OCI-LY1 (cell line): ENCODE data around the gene GTPBP1.

Source experiments
- H2AFZ ChIP-seq: fragments of 200-600 bp; sonication (generic), shearing (Covaris generic); 2 replicates; pipeline ENCODE4 v1.6.0; 2014; ENCODE audit warnings: antibody characterized with exemption, mild to moderate bottlenecking, low read length
- H3F3A ChIP-seq: fragments of 200-600 bp; sonication (generic), shearing (Covaris generic); 2 replicates; pipeline ENCODE4 v1.6.0; 2014; ENCODE audit warnings: mild to moderate bottlenecking, antibody characterized with exemption, low read length, moderate library complexity; ENCODE audit not compliant: insufficient read depth
- H3K27ac ChIP-seq: fragments of 200-600 bp; sonication (generic); 2 replicates; pipeline ENCODE4 v1.5.1; 2014; ENCODE audit warnings: low read length, mixed run types, mild to moderate bottlenecking, low read depth; ENCODE audit not compliant: poor library complexity, severe bottlenecking
- H3K27me3 ChIP-seq: fragments of 200-600 bp; sonication (generic); 2 replicates; pipeline ENCODE4 v1.6.0; 2014; ENCODE audit warnings: antibody characterized with exemption, mild to moderate bottlenecking, low read length, moderate library complexity; ENCODE audit not compliant: insufficient read depth
- H3K36me3 ChIP-seq: fragments of 200-600 bp; sonication (generic); 2 replicates; pipeline ENCODE4 v1.6.1; 2014; ENCODE audit warnings: mild to moderate bottlenecking, antibody characterized with exemption, low read length, moderate library complexity, mixed read lengths; ENCODE audit not compliant: insufficient read depth
- H3K4me1 ChIP-seq: fragments of 200-600 bp; sonication (generic); 2 replicates; pipeline ENCODE4 v1.5.1; 2014; ENCODE audit warnings: mild to moderate bottlenecking, low read length, moderate library complexity; ENCODE audit not compliant: insufficient read depth, severe bottlenecking
- H3K4me2 ChIP-seq: fragments of 200-600 bp; sonication (generic), shearing (Covaris generic); 2 replicates; pipeline ENCODE4 v1.6.1; 2014; ENCODE audit warnings: low read length
- H3K4me3 ChIP-seq: fragments of 200-600 bp; sonication (generic); 2 replicates; pipeline ENCODE4 v1.5.1; 2014; ENCODE audit warnings: low read length, low read depth, mild to moderate bottlenecking, mixed read lengths; ENCODE audit not compliant: poor library complexity, severe bottlenecking
- H3K79me2 ChIP-seq: fragments of 200-600 bp; shearing (Covaris generic); 2 replicates; pipeline ENCODE4 v1.6.1; 2016; ENCODE audit warnings: mixed run types, low read length, mixed read lengths; ENCODE audit not compliant: insufficient read depth
- H3K9ac ChIP-seq: fragments of 200-600 bp; sonication (generic), shearing (Covaris generic); 2 replicates; pipeline ENCODE4 v1.6.1; 2014; ENCODE audit warnings: mild to moderate bottlenecking, low read length, mixed read lengths
- H3K9me2 ChIP-seq: fragments of 200-600 bp; sonication (generic), shearing (Covaris generic); 2 replicates; pipeline ENCODE4 v1.6.1; 2014; ENCODE audit warnings: low read depth, mild to moderate bottlenecking, low read length, mixed read lengths
- H3K9me3 ChIP-seq: fragments of 200-600 bp; shearing (Covaris generic); 2 replicates; pipeline ENCODE4 v1.6.1; 2014; ENCODE audit warnings: low read length, mixed read lengths
- H4K20me1 ChIP-seq: fragments of 200-600 bp; sonication (generic), shearing (Covaris generic); 2 replicates; pipeline ENCODE4 v1.6.0; 2016; ENCODE audit warnings: mild to moderate bottlenecking, low read length; ENCODE audit not compliant: insufficient read depth
- EZH2 ChIP-seq: fragments of 200-600 bp; sonication (generic), shearing (Covaris generic); IDR thresholded peaks from 2 replicates; pipeline ENCODE4 v1.8.0; 2017; ENCODE audit warnings: borderline replicate concordance, mixed run types, mild to moderate bottlenecking, antibody characterized with exemption, low read length, moderate library complexity, mixed read lengths
- TF ChIP-seq, protein P1 (sequence below): fragments of 200-600 bp; sonication (generic), shearing (Covaris generic); IDR thresholded peaks from 2 replicates; pipeline ENCODE4 v1.5.1; 2017; ENCODE audit warnings: mild to moderate bottlenecking, antibody characterized with exemption, low read length, moderate library complexity, mixed read lengths

The GTPBP1 gene

DNA sequence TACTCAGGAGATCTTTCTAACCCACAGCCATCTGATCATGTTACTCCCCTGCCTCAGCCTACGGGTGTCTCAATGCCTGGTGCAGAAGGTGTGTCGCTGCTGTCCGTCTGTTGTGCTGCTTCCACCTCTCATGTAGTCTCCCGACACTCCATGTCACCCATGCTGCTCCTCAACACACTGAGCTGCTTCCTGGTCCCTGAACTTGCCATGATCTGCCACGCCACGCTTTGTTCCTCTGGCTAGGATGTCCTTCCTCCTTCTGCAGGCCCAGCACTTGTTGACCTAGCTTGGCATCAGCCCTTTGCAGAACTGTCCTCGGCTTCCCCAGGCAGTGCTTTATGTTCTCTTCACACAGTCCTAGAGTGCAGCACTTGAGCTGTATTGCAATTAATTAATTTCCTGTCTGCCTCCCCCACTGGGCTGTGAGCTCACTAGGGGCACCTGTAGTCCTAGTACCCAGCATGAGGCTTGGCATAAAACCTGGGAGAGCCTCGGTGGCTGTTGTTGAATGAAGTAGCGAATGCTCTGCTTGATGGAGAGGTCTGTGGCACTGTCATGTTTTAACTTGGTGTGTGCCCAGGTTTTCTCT lies 9.5 kb downstream of the GTPBP1 start:
- H3K36me3 ChIP-seq = peaks cover 62% of the 10 kb centered on the region; the same call in 1 of the 2 replicates
- H3K4me3 ChIP-seq = no peak overlapping the region
- H2AFZ ChIP-seq = no peak overlapping the region
- H3K79me2 ChIP-seq = peaks cover 37% of the 10 kb centered on the region
- H4K20me1 ChIP-seq = 0 out of 2 replicates have a peak, but pooled peaks cover 2% of the 10 kb centered on the region
- no peak for TF ChIP-seq EZH2
- TF ChIP-seq, protein P1, sequence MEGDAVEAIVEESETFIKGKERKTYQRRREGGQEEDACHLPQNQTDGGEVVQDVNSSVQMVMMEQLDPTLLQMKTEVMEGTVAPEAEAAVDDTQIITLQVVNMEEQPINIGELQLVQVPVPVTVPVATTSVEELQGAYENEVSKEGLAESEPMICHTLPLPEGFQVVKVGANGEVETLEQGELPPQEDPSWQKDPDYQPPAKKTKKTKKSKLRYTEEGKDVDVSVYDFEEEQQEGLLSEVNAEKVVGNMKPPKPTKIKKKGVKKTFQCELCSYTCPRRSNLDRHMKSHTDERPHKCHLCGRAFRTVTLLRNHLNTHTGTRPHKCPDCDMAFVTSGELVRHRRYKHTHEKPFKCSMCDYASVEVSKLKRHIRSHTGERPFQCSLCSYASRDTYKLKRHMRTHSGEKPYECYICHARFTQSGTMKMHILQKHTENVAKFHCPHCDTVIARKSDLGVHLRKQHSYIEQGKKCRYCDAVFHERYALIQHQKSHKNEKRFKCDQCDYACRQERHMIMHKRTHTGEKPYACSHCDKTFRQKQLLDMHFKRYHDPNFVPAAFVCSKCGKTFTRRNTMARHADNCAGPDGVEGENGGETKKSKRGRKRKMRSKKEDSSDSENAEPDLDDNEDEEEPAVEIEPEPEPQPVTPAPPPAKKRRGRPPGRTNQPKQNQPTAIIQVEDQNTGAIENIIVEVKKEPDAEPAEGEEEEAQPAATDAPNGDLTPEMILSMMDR = no peak
- no peak overlapping the region for H3K9ac ChIP-seq
- no peak overlapping the region for H3K27ac ChIP-seq
- no peaks in the 10 kb centered on the region for H3K27me3 ChIP-seq
- H3K4me1 ChIP-seq = no peaks in the 10 kb centered on the region
- H3K4me2 ChIP-seq = no peak overlapping the region
- no peaks in the 10 kb centered on the region for H3F3A ChIP-seq
- no peaks in the 10 kb centered on the region for H3K9me2 ChIP-seq
- H3K9me3 ChIP-seq = no peaks in the 10 kb centered on the region

DNA sequence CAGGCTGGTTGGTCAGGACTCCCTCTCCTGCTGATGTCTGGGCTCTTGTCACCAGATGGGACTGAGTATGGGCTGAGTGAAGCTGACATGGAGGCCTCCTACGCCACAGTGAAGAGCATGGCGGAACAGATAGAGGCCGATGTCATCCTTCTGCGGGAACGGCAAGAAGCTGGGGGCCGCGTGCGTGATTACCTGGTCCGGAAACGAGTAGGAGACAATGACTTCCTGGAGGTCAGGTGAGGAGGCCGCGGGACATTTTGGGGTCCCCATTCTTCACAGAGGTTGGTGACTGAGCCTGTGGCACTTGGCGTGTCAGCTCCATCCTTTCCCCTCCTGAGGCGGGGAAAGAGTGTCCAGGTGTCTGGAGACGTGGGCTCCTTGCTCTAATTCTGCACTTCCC lies 10.1 kb downstream of the GTPBP1 start:
- Histone ChIP-seq H4K20me1 (no peaks in the 10 kb centered on the region), H3K27me3 (no peaks in the 10 kb centered on the region), H3K36me3 (peaks cover 61% of the 10 kb centered on the region; the same call in 1 of the 2 replicates), H3K4me2 (no peak overlapping the region), H3K9me2 (no peaks in the 10 kb centered on the region), H3K9ac (no peak overlapping the region), H3K27ac (no peak overlapping the region), H3F3A (no peaks in the 10 kb centered on the region), H3K9me3 (no peaks in the 10 kb centered on the region), H3K4me3 (no peak overlapping the region), H3K79me2 (peaks cover 31% of the 10 kb centered on the region), H2AFZ (no peak overlapping the region), H3K4me1 (no peaks in the 10 kb centered on the region)
- no peak for TF ChIP-seq EZH2
- TF ChIP-seq, protein P1 = no peak

DNA sequence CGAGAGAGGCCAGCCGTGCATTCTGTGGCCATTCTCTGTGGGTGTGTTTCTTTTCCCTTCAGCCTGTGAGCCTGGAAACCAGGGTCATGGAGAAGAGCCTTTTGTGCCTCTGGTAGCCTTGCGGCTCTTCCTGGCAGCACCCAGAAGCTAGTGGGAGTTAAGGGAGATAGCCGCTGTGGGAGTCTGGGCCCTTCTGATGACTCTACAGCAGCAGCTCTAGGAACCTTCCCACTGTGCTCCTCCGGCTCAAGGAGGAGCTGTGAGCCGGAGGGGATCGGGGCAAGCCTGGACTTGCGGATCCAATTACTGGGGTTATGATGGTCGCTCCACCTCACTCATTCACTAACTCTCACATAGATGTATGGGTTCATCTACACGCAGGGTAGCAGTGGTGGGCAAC lies 10.5 kb downstream of the GTPBP1 start:
- H3K27me3 ChIP-seq = no peaks in the 10 kb centered on the region
- H4K20me1 ChIP-seq = no peaks in the 10 kb centered on the region
- H3K36me3 ChIP-seq = peaks cover 59% of the 10 kb centered on the region; the same call in 1 of the 2 replicates
- TF ChIP-seq, protein P1 = no peak
- no peak overlapping the region for H3K4me2 ChIP-seq
- H3F3A ChIP-seq = no peaks in the 10 kb centered on the region
- no peaks in the 10 kb centered on the region for H3K9me3 ChIP-seq
- H3K4me1 ChIP-seq = no peaks in the 10 kb centered on the region
- H3K79me2 ChIP-seq = peaks cover 27% of the 10 kb centered on the region
- H3K27ac ChIP-seq = no peak overlapping the region
- H2AFZ ChIP-seq = no peak overlapping the region
- H3K9me2 ChIP-seq = no peaks in the 10 kb centered on the region
- no peak overlapping the region for H3K9ac ChIP-seq
- H3K4me3 ChIP-seq = no peak overlapping the region
